ENCODE measurements around the gene TSPAN12. TPM values are rescaled to one million over a fixed set of nuclear protein-coding genes. Genes with fewer than 3 reads are reported as not detected.

TSPAN12 gene
- total and polyA plus RNA-seq, 2 donors (not counting 1 experiment from before 2014, with no cell fraction given) = 1.7 to 2.7 TPM

DNA sequence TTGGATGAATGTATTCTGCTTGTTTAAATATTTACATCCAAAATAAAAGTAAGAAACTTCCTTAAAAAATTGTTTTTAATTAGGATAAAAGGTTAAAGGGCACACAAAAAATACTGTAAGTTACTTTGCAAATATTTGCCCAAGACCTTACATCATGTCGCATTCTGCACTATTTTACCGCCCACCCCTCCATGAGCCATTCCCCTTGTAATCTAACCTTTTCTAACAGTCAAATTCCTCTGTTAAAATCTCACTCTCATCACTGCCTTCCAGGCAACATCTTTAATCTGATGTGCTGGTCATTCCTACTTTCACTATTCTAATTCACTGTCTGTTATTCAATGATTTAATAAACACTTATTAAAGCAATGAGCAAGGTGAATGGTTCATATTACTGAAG is 23.2 kb downstream of the TSPAN12 start:
- Histone ChIP-seq H2AFZ (ENCODE audit: low read length) (no peak overlapping the region), H3K9ac (ENCODE audit: insufficient read depth, low read length) (no peak overlapping the region), H3K4me1 (ENCODE audit: control insufficient read depth, extremely low read depth, insufficient read depth, low read length) (no peaks in the 10 kb centered on the region), H4K20me1 (ENCODE audit: control insufficient read depth, extremely low read depth, insufficient read depth, low read length) (no peaks in the 10 kb centered on the region), H3K4me2 (ENCODE audit: extremely low read depth, insufficient read depth, low read length) (no peak overlapping the region), H3K27me3 (ENCODE audit: control insufficient read depth, insufficient read depth, low read length) (no peaks in the 10 kb centered on the region), H3K36me3 (ENCODE audit: control insufficient read depth, insufficient read depth, low read length) (no peaks in the 10 kb centered on the region), H3K79me2 (ENCODE audit: control insufficient read depth, insufficient read depth, low read length) (no peaks in the 10 kb centered on the region), H3K9me3 (ENCODE audit: control insufficient read depth, insufficient read depth, low read depth, low read length) (no peaks in the 10 kb centered on the region), H3K4me3 (replicated peaks in 1 of 4; ENCODE audit: control extremely low read depth in 1 of 4, insufficient read depth in 1 of 4, low read depth in 3 of 4, low read length in 4 of 4) (no peak overlapping the region), H3K27ac (ENCODE audit: insufficient read depth, low read length) (no peak overlapping the region)
- no peak for DNase-seq (ENCODE audit: low read depth in 2 of 2)
- TF ChIP-seq, protein P1, sequence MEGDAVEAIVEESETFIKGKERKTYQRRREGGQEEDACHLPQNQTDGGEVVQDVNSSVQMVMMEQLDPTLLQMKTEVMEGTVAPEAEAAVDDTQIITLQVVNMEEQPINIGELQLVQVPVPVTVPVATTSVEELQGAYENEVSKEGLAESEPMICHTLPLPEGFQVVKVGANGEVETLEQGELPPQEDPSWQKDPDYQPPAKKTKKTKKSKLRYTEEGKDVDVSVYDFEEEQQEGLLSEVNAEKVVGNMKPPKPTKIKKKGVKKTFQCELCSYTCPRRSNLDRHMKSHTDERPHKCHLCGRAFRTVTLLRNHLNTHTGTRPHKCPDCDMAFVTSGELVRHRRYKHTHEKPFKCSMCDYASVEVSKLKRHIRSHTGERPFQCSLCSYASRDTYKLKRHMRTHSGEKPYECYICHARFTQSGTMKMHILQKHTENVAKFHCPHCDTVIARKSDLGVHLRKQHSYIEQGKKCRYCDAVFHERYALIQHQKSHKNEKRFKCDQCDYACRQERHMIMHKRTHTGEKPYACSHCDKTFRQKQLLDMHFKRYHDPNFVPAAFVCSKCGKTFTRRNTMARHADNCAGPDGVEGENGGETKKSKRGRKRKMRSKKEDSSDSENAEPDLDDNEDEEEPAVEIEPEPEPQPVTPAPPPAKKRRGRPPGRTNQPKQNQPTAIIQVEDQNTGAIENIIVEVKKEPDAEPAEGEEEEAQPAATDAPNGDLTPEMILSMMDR (conservative IDR thresholded peaks at IDR 0.05 in 1 of 2, IDR thresholded peaks at IDR 0.05 in 1 of 2; ENCODE audit: low read depth in 1 of 2, low read length in 2 of 2) = no peak
- no peak for TF ChIP-seq EZH2 (IDR thresholded peaks at IDR 0.05; ENCODE audit: low read length, missing control alignments)

DNA sequence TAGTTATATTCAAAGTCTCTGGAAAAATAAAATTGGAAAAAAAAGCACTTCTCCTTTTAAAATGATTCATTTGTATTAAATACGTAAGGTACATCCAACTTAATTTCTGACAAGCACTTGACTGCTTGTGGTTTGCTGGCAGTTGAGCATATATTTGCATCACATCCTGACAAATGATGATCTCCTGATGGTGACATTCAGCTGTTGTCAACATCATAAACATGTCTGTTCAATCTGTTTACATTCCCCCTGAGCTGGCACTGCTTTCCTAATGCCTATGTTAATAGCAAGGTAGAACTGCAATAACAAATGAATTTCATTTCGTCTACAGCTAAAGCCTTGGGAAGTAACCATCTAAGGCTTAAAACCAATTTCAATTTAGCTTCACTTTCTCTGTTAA is 24.4 kb downstream of the TSPAN12 start:
- DNase-seq (ENCODE audit: low read depth in 2 of 2) = peak in 1 of 2 donors; percentile 11
- Histone ChIP-seq H3K79me2 (ENCODE audit: control insufficient read depth, insufficient read depth, low read length) (no peaks in the 10 kb centered on the region), H3K9me3 (ENCODE audit: control insufficient read depth, insufficient read depth, low read depth, low read length) (no peaks in the 10 kb centered on the region), H3K9ac (ENCODE audit: insufficient read depth, low read length) (no peak overlapping the region), H3K4me3 (replicated peaks in 1 of 4; ENCODE audit: control extremely low read depth in 1 of 4, insufficient read depth in 1 of 4, low read depth in 3 of 4, low read length in 4 of 4) (no peak overlapping the region), H4K20me1 (ENCODE audit: control insufficient read depth, extremely low read depth, insufficient read depth, low read length) (no peaks in the 10 kb centered on the region), H3K4me1 (ENCODE audit: control insufficient read depth, extremely low read depth, insufficient read depth, low read length) (no peaks in the 10 kb centered on the region), H3K4me2 (ENCODE audit: extremely low read depth, insufficient read depth, low read length) (no peak overlapping the region), H2AFZ (ENCODE audit: low read length) (no peak overlapping the region), H3K27me3 (ENCODE audit: control insufficient read depth, insufficient read depth, low read length) (no peaks in the 10 kb centered on the region), H3K36me3 (ENCODE audit: control insufficient read depth, insufficient read depth, low read length) (no peaks in the 10 kb centered on the region), H3K27ac (ENCODE audit: insufficient read depth, low read length) (no peak overlapping the region)
- no peak for TF ChIP-seq EZH2 (IDR thresholded peaks at IDR 0.05; ENCODE audit: low read length, missing control alignments)
- TF ChIP-seq, protein P1 (conservative IDR thresholded peaks at IDR 0.05 in 1 of 2, IDR thresholded peaks at IDR 0.05 in 1 of 2; ENCODE audit: low read depth in 1 of 2, low read length in 2 of 2) = no peak

DNA sequence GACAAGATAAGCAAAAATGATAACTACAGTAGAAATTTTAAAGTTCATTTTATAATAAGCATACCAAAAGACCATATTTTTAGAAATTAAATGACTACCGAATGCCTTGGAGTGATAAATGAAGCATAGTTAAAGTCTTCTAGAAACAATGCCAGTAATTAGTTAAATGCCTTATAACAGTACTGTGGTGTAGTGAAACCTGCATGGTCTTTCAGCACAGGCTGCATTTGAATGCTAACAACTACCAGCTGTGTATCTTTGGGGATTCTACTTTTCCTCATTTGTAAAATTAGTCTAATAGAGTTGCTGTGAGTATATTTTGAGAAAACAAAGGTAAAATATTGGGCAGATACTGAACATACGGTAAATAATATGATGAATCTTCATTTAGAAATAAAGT is 25.1 kb downstream of the TSPAN12 start:
- H3K27ac ChIP-seq (ENCODE audit: insufficient read depth, low read length) = no peak overlapping the region

More for the DNA sequence above, 25.1 kb downstream of the TSPAN12 start:
- Histone ChIP-seq H3K4me2 (ENCODE audit: extremely low read depth, insufficient read depth, low read length) (no peak overlapping the region), H3K4me1 (ENCODE audit: control insufficient read depth, extremely low read depth, insufficient read depth, low read length) (no peaks in the 10 kb centered on the region), H4K20me1 (ENCODE audit: control insufficient read depth, extremely low read depth, insufficient read depth, low read length) (no peaks in the 10 kb centered on the region), H3K9ac (ENCODE audit: insufficient read depth, low read length) (no peak overlapping the region), H3K9me3 (ENCODE audit: control insufficient read depth, insufficient read depth, low read depth, low read length) (no peaks in the 10 kb centered on the region), H3K36me3 (ENCODE audit: control insufficient read depth, insufficient read depth, low read length) (no peaks in the 10 kb centered on the region), H2AFZ (ENCODE audit: low read length) (no peak overlapping the region), H3K4me3 (replicated peaks in 1 of 4; ENCODE audit: control extremely low read depth in 1 of 4, insufficient read depth in 1 of 4, low read depth in 3 of 4, low read length in 4 of 4) (no peak overlapping the region), H3K79me2 (ENCODE audit: control insufficient read depth, insufficient read depth, low read length) (no peaks in the 10 kb centered on the region), H3K27me3 (ENCODE audit: control insufficient read depth, insufficient read depth, low read length) (no peaks in the 10 kb centered on the region)
- no peak for DNase-seq (ENCODE audit: low read depth in 2 of 2)
- no peak for TF ChIP-seq EZH2 (IDR thresholded peaks at IDR 0.05; ENCODE audit: low read length, missing control alignments)
- TF ChIP-seq, protein P1 (conservative IDR thresholded peaks at IDR 0.05 in 1 of 2, IDR thresholded peaks at IDR 0.05 in 1 of 2; ENCODE audit: low read depth in 1 of 2, low read length in 2 of 2) = no peak
